Cardiac septum (tissue), 1 donor: ENCODE measurements around the gene PPP6R3. TPM values are rescaled to one million over a fixed set of nuclear protein-coding genes. Genes with fewer than 3 reads are reported as not detected.

Experiments used
- total RNA-seq: library from RNA; stranded (reverse); fragmentation: NEBNext Ultra II Directional; extraction: Animal tissue kit (Norgen Biotek cat#: 25700); gene quantifications from one replicate; pipeline ENCODE4 v1.2.1, GENCODE V29; 2021
- donor health status: DM: no; HTN: no; CAD: no.

PPP6R3 gene
- total RNA-seq, 1 donor from 2014 or later = 92.4 TPM

Other genes starting within 250 kb of the PPP6R3 start
- gene KMT5B, start 247.5 kb upstream of the PPP6R3 start, total RNA-seq = 37.7 TPM
- 45.2 TPM for gene C11orf24, start 188.8 kb upstream of the PPP6R3 start, total RNA-seq
- gene LRP5, start 148.2 kb upstream of the PPP6R3 start, total RNA-seq = 38.6 TPM
- 0.30 TPM for gene GAL, start 223.8 kb downstream of the PPP6R3 start, total RNA-seq